GM21723 (cell line): ENCODE measurements around the gene DIS3L2.

Experiments used
- ATAC-seq: cut with Tn5 transposase; IDR thresholded peaks from one replicate; pipeline ENCODE4 v1.9.1; 2021; ENCODE audit warnings: mild to moderate bottlenecking, moderate library complexity; ENCODE audit not compliant: unreplicated experiment

DIS3L2 gene

GRCh38 chr2:232219932-232220331 is 258.4 kb downstream of the DIS3L2 start:
- ATAC-seq: no peak

GRCh38 chr2:232225429-232225828 is 263.9 kb downstream of the DIS3L2 start:
- no peak for ATAC-seq

- no peak for ATAC-seq
Observed at GRCh38 chr2:232225895-232226294, 264.4 kb downstream of the DIS3L2 start.

GRCh38 chr2:232228332-232228731 is 266.8 kb downstream of the DIS3L2 start:
- ATAC-seq: no peak

GRCh38 chr2:232228971-232229894 is 267.7 kb downstream of the DIS3L2 start:
- ATAC-seq: no peak

GRCh38 chr2:232229911-232230310 is 268.4 kb downstream of the DIS3L2 start:
- ATAC-seq: no peak

GRCh38 chr2:232230560-232230959 is 269.0 kb downstream of the DIS3L2 start:
- ATAC-seq: no peak

GRCh38 chr2:232231554-232231953 is 270.0 kb downstream of the DIS3L2 start:
- ATAC-seq: no peak

GRCh38 chr2:232232915-232233314 is 271.4 kb downstream of the DIS3L2 start:
- ATAC-seq: no peak

GRCh38 chr2:232234922-232235615 is 273.6 kb downstream of the DIS3L2 start:
- ATAC-seq: no peak

GRCh38 chr2:232235716-232236115 is 274.2 kb downstream of the DIS3L2 start:
- no peak for ATAC-seq

GRCh38 chr2:232236200-232236599 is 274.7 kb downstream of the DIS3L2 start:
- ATAC-seq: peak; percentile 75

- no peak for ATAC-seq
Observed at GRCh38 chr2:232237464-232237863, 276.0 kb downstream of the DIS3L2 start.

- ATAC-seq: no peak
Observed at GRCh38 chr2:232238108-232238507, 276.6 kb downstream of the DIS3L2 start.

GRCh38 chr2:232238596-232238995 is 277.1 kb downstream of the DIS3L2 start:
- ATAC-seq: no peak

GRCh38 chr2:232239951-232240681 is 278.6 kb downstream of the DIS3L2 start:
- ATAC-seq: no peak

- no peak for ATAC-seq
Observed at GRCh38 chr2:232240906-232241305, 279.4 kb downstream of the DIS3L2 start.

GRCh38 chr2:232242316-232242715 is 280.8 kb downstream of the DIS3L2 start:
- no peak for ATAC-seq

GRCh38 chr2:232245111-232245510 is 283.6 kb downstream of the DIS3L2 start:
- ATAC-seq: no peak

- ATAC-seq: no peak
Observed at GRCh38 chr2:232246245-232246644, 284.7 kb downstream of the DIS3L2 start.

- no peak for ATAC-seq
Observed at GRCh38 chr2:232249096-232249495, 287.6 kb downstream of the DIS3L2 start.
